GM12873 (cell line): ENCODE measurements around the gene PLEKHH1.

Experiments used
- TF ChIP-seq, protein P1 (sequence below): IDR thresholded peaks from 2 replicates; pipeline ENCODE4 v1.5.1; 2012; ENCODE audit warnings: low read depth, mild to moderate bottlenecking, moderate library complexity, low read length, control low read depth; ENCODE audit not compliant: insufficient read depth; ENCODE audit errors: missing control alignments

PLEKHH1 gene

DNA sequence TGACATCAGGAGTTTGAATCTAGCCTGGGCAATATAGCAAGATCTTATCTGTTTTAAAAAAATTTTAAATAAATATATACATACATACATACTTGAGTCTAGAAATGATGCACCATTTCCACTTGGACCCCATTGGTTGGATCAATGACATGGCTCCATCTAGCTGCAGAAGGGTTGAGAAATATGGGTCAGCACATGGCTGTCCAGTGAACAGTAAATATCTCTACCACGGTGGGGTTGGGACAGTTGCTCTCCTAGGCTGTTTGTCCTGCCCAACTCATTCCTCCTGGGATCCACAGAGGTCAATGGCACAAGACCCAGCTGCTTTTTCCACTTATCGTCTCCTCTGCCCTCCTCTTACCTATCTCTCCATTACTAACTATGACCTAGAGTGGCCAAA, 23.6 kb downstream of the PLEKHH1 start:
- TF ChIP-seq, protein P1, sequence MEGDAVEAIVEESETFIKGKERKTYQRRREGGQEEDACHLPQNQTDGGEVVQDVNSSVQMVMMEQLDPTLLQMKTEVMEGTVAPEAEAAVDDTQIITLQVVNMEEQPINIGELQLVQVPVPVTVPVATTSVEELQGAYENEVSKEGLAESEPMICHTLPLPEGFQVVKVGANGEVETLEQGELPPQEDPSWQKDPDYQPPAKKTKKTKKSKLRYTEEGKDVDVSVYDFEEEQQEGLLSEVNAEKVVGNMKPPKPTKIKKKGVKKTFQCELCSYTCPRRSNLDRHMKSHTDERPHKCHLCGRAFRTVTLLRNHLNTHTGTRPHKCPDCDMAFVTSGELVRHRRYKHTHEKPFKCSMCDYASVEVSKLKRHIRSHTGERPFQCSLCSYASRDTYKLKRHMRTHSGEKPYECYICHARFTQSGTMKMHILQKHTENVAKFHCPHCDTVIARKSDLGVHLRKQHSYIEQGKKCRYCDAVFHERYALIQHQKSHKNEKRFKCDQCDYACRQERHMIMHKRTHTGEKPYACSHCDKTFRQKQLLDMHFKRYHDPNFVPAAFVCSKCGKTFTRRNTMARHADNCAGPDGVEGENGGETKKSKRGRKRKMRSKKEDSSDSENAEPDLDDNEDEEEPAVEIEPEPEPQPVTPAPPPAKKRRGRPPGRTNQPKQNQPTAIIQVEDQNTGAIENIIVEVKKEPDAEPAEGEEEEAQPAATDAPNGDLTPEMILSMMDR, result no peak

DNA sequence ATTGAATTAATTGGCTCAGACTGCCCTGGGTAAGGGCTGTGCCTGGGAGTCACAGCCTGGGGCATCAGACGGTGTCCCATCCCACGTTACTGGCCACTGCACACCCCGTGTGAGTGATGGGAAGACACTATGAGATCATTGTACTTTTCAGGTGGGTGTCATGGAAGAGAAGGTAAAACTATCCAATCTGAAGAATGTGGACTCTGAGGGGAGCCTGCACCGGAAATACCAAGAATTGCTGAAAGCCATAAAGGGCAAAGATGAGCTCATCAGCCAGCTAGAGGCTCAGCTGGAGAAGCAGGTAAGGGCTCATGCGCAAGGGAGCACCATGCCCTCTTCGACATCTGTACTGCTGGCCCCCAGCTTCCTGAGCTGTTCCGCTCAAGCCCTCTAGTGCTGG, 24.0 kb downstream of the PLEKHH1 start:
- TF ChIP-seq, protein P1, result no peak

DNA sequence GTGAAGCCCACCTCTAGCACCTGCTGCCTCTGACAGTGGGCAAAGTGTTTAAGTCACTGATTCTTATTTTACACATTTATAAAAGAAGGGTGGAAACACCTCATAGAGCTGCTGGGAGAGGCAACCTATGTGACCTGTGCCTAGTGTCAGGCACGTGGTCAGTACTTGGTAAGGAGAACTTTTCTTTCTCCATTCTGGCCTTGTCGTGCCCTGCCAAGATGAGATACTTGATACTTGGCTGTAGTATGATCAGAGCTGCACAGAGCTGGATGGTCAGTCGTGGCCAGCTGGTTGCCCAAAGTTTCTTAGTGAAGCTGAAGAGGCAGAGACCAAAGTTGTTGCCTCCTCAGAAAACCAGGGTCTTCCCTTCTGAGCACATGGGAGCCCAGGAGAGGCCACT, 24.6 kb downstream of the PLEKHH1 start:
- TF ChIP-seq, protein P1, result no peak

DNA sequence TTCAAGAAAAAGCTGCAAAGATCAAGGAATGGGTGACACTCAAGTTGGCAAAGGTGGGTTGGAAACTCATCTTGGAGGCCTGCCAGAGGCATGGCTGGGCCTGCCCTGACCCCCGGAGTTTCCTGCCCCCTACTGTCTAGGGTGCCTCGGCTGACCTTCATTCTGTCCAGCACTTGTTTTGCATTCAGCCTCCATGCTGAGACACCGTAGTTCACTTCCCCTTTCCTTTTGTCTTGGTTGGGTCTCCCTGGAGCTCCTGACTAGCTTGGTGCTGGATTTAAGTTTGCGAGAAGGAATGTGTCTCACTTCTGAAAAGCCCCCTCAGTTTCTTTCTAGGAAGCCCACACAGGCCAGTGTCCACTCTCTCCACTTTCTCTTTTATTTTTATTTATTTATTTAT, 26.5 kb downstream of the PLEKHH1 start:
- TF ChIP-seq, protein P1, result no peak

DNA sequence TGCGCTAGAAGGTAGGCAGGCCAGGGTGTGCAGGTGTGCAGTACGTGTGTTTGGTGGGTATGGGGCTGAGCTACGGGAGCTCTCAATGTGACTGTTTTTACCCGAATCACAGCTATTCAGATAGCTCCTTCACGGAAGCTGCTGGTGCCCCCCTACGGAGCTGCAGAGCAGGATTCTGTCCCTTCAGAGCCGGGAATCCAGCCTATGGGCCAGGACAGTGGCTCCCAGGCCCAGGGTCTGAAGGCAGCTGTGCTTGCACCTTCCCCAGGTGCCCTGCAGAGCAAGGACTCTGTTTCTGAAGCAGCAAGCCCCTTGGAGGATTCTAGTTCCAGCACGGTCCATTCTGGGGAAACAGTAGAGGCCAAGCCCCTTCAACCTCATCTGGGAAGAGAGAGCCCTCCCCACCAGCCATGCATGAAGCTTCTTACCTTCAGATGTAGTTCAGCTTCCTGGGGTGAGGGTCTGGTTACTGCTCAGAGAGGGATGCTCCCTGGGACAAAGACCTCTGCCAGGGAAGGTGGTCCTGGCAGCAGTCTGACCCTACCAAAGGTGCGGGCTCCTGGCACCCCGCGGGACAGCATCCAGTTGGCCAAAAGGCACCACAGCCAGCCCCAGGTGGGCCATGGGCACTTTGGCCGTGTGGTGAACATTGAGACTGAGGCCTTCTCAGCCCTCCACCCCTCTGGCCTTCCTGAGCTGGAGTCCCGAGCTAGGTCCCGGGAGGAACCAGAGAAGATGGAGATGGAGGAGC, 29.1 kb downstream of the PLEKHH1 start:
- TF ChIP-seq, protein P1, result no peak

DNA sequence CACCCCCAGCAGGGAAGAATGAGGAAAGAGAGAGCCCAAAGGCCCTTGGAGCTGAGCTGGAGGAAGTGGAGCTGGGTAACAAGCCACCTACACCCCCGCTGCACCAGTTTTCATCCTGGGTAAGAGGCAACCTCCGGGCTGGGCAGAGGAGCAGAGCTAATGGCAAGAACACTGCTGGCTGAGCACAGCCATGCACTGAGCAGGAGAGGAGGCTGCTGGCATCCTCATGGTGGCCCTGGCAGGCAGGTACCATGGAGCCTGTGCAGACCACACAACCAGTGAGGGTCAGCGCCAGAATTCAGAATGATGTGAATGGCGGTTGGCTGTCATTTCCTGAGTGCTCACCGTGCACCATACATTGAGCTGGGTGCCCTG, 29.7 kb downstream of the PLEKHH1 start:
- TF ChIP-seq, protein P1, result no peak

DNA sequence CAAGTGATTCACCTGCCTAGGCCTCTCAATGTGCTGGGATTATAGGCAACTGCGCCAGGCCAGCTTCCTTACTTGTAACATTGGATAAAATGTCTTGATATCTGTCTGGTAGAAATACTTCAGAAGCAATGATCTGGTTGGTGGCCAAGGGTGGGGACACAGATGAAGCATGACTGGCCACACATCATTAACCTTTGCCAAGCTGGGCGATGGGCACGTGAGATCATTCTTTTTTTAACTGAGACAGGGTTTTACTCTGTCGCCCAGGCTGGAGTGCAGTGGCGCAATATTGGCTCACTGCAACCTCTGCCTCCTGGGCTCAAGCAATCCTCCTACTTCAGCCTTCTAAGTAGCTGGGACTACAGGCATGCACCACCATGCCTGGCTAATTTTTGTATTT, 31.1 kb downstream of the PLEKHH1 start:
- TF ChIP-seq, protein P1, result no peak
